ENCODE results near the gene EMC10.

EMC10 gene

GRCh38 chr19:50498219-50499056, 22.1 kb downstream of the EMC10 start:
- DNase-seq = no peak

GRCh38 chr19:50500060-50500752, 23.9 kb downstream of the EMC10 start:
- peak in 1 of 2 experiments; percentile 29 for DNase-seq

- no peak for DNase-seq
Measured at GRCh38 chr19:50500753-50501151, 24.4 kb downstream of the EMC10 start.

- DNase-seq = no peak
Measured at GRCh38 chr19:50501186-50501567, 24.9 kb downstream of the EMC10 start.

GRCh38 chr19:50501568-50502475, 25.5 kb downstream of the EMC10 start:
- DNase-seq = no peak

GRCh38 chr19:50505856-50506611, 29.7 kb downstream of the EMC10 start:
- DNase-seq = no peak

- DNase-seq = no peak
Measured at GRCh38 chr19:50506700-50507099, 30.4 kb downstream of the EMC10 start.

GRCh38 chr19:50507376-50507775, 31.1 kb downstream of the EMC10 start:
- DNase-seq = no peak

GRCh38 chr19:50508843-50509190, 32.5 kb downstream of the EMC10 start:
- DNase-seq = no peak

- no peak for DNase-seq
Measured at GRCh38 chr19:50509366-50509765, 33.1 kb downstream of the EMC10 start.

- no peak for DNase-seq
Measured at GRCh38 chr19:50510121-50510670, 33.9 kb downstream of the EMC10 start.

- peak; percentile 87 to 91 for DNase-seq
Measured at GRCh38 chr19:50510700-50511068, 34.4 kb downstream of the EMC10 start.

GRCh38 chr19:50511069-50511822, 34.9 kb downstream of the EMC10 start, which contains the start of gene JOSD2:
Gene JOSD2 (minus strand): TSS chr19:50511191. CDS start chr19:50510431, 760 bp downstream.
- peak; percentile 96 to 99 for DNase-seq

GRCh38 chr19:50512112-50512998, 36.0 kb downstream of the EMC10 start:
- DNase-seq = no peak

GRCh38 chr19:50512999-50513745, 36.9 kb downstream of the EMC10 start:
- DNase-seq = no peak

- no peak for DNase-seq
Measured at GRCh38 chr19:50513746-50514345, 37.5 kb downstream of the EMC10 start, which contains the start of gene ASPDH. Gene ASPDH (minus strand): TSS chr19:50513913. CDS start chr19:50513823, 90 bp downstream.

GRCh38 chr19:50514346-50515167, 38.2 kb downstream of the EMC10 start:
- peak in 1 of 2 experiments; percentile 11 for DNase-seq

- no peak for DNase-seq
Measured at GRCh38 chr19:50515168-50515561, 38.9 kb downstream of the EMC10 start.

Measured in NCI-H526 (cell line).